IMR-90 (cell line): ENCODE data around the gene PPP1R37. TPM values are rescaled to one million over a fixed set of nuclear protein-coding genes. Genes with fewer than 3 reads are reported as not detected.

Source experiments
- ATAC-seq: fragments of 200-7000 bp; cut with Tn5 transposase; 2 replicates; pipeline ENCODE4 v1.9.1; 2020; ENCODE audit warnings: low read depth, mild to moderate bottlenecking, moderate library complexity
- BruUV-seq: library from RNA; stranded (reverse); fragments of 400-500 nt; replicated peaks from 2 replicates; lab custom pipeline; 2021; lab: Mats Ljungman, UMichigan
- CTCF ChIA-PET: fragments of 300-600 bp; formaldehyde crosslinking; extraction: SDS; loops from one replicate; lab custom pipeline; 2021; ENCODE audit warnings: antibody characterized with exemption; lab: Yijun Ruan, JAX
- POLR2A ChIA-PET: fragments of 300-600 bp; sonication (Branson Sonifier 250); formaldehyde crosslinking; loops from one replicate; lab custom pipeline; 2022; ENCODE audit warnings: antibody characterized with exemption; ENCODE audit not compliant: unreplicated experiment; lab: Charles Lee
- DNase-seq: peaks from one replicate; pipeline ENCODE4 v3.0.0; 2013
- H2AFZ ChIP-seq: replicated peaks from 2 replicates; pipeline ENCODE3; 2013; ENCODE audit warnings: low read length, mild to moderate bottlenecking; ENCODE audit not compliant: poor library complexity
- H2AK5ac ChIP-seq: 2 replicates; pipeline ENCODE4 v1.6.1; 2013; ENCODE audit warnings: low read depth, low read length, inconsistent platforms
- H2AK9ac ChIP-seq: replicated peaks from 2 replicates; pipeline ENCODE3; 2013; ENCODE audit warnings: mild to moderate bottlenecking, low read depth, low read length, moderate library complexity; ENCODE audit not compliant: poor library complexity
- H2BK120ac ChIP-seq: 2 replicates; pipeline ENCODE4 v1.6.1; 2013; ENCODE audit warnings: low read depth, low read length, inconsistent platforms
- H2BK15ac ChIP-seq: 3 replicates; pipeline ENCODE4 v1.6.1; 2013; ENCODE audit warnings: low read depth, low read length, inconsistent platforms
- H2BK20ac ChIP-seq: 2 replicates; pipeline ENCODE4 v1.6.1; 2013; ENCODE audit warnings: low read depth, mild to moderate bottlenecking, inconsistent platforms, low read length, moderate library complexity
- H2BK5ac ChIP-seq: 2 replicates; pipeline ENCODE4 v1.6.1; 2013; ENCODE audit warnings: mild to moderate bottlenecking, low read depth, low read length, inconsistent platforms; ENCODE audit not compliant: poor library complexity, severe bottlenecking
- H3K14ac ChIP-seq: replicated peaks from 2 replicates; pipeline ENCODE4 v1.6.1; 2013; ENCODE audit warnings: low read depth, low read length, inconsistent platforms
- H3K18ac ChIP-seq: 2 replicates; pipeline ENCODE4 v1.6.1; 2013; ENCODE audit warnings: low read depth, low read length, control low read depth
- H3K23ac ChIP-seq: 2 replicates; pipeline ENCODE4 v1.6.1; 2013; ENCODE audit warnings: low read depth, low read length, inconsistent platforms
- H3K27ac ChIP-seq: 2 replicates; pipeline ENCODE4 v1.5.1; 2013; ENCODE audit warnings: mild to moderate bottlenecking, control low read depth, low read length; ENCODE audit not compliant: insufficient read depth
- H3K27me3 ChIP-seq: 2 replicates; pipeline ENCODE4 v1.6.1; 2013; ENCODE audit warnings: low read length; ENCODE audit not compliant: control insufficient read depth, insufficient read depth
- H3K36me3 ChIP-seq: 2 replicates; pipeline ENCODE4 v1.6.1; 2013; ENCODE audit warnings: low read length, mixed read lengths; ENCODE audit not compliant: control insufficient read depth, insufficient read depth
- H3K4ac ChIP-seq: 2 replicates; pipeline ENCODE4 v1.6.1; 2013; ENCODE audit warnings: low read depth, low read length, inconsistent platforms
- H3K4me1 ChIP-seq: 2 replicates; pipeline ENCODE4 v1.6.1; 2013; ENCODE audit warnings: low read length, mixed read lengths; ENCODE audit not compliant: control insufficient read depth, insufficient read depth
- H3K4me2 ChIP-seq: 2 replicates; pipeline ENCODE4 v1.6.1; 2013; ENCODE audit warnings: low read depth, mild to moderate bottlenecking, control low read depth, low read length, moderate library complexity
- H3K4me3 ChIP-seq: 2 replicates; pipeline ENCODE4 v1.5.1; 2013; ENCODE audit warnings: low read depth, mild to moderate bottlenecking, control low read depth, low read length, moderate library complexity; ENCODE audit not compliant: insufficient read depth
- H3K56ac ChIP-seq: 2 replicates; pipeline ENCODE4 v1.6.1; 2013; ENCODE audit warnings: low read length, inconsistent platforms; ENCODE audit not compliant: insufficient read depth; ENCODE audit errors: extremely low read depth
- H3K79me1 ChIP-seq, 2 experiments: 2 replicates each; pipeline ENCODE4 v1.6.1; 2013; ENCODE audit warnings: low read length in 2 of 2, inconsistent platforms in 1 of 2, low read depth in 1 of 2
- H3K9ac ChIP-seq: 2 replicates; pipeline ENCODE4 v1.6.1; 2013; ENCODE audit warnings: low read depth, low read length, control low read depth
- H3K9me1 ChIP-seq: 2 replicates; pipeline ENCODE4 v1.6.1; 2013; ENCODE audit warnings: low read length, inconsistent platforms; ENCODE audit not compliant: insufficient read depth
- H3K9me3 ChIP-seq: 2 replicates; pipeline ENCODE4 v1.6.1; 2013; ENCODE audit warnings: low read length; ENCODE audit not compliant: control insufficient read depth, insufficient read depth
- H4K20me1 ChIP-seq: 2 replicates; pipeline ENCODE4 v1.6.1; 2013; ENCODE audit warnings: low read length, inconsistent platforms; ENCODE audit not compliant: insufficient read depth
- H4K5ac ChIP-seq: 2 replicates; pipeline ENCODE4 v1.6.1; 2013; ENCODE audit warnings: mild to moderate bottlenecking, low read depth, low read length, control low read depth
- H4K8ac ChIP-seq, 2 experiments: 2 replicates each; pipeline ENCODE4 v1.6.1; 2013; ENCODE audit warnings: low read depth in 2 of 2, low read length in 2 of 2, control low read depth in 1 of 2, inconsistent platforms in 1 of 2
- H4K91ac ChIP-seq: 2 replicates; pipeline ENCODE4 v1.6.1; 2013; ENCODE audit warnings: low read depth, low read length, inconsistent platforms; ENCODE audit not compliant: insufficient read depth
- BHLHE40 ChIP-seq: fragments of 150-350 bp; IDR thresholded peaks from 2 replicates; pipeline ENCODE4 v1.6.1; 2016; ENCODE audit warnings: mild to moderate bottlenecking, low read depth, low read length
- FOS ChIP-seq: fragments of 150-350 bp; IDR thresholded peaks from 2 replicates; pipeline ENCODE4 v1.6.1; 2016; ENCODE audit warnings: low read depth, low read length
- MAFK ChIP-seq: IDR thresholded peaks from 2 replicates; pipeline ENCODE4 v1.6.1; 2012; ENCODE audit warnings: low read depth, low read length, improper control_type of control experiment
- USF2 ChIP-seq: fragments of 150-350 bp; IDR thresholded peaks from 2 replicates; pipeline ENCODE4 v1.6.1; 2017; ENCODE audit warnings: mild to moderate bottlenecking, antibody characterized with exemption, low read length, low read depth
- WGBS, 2 experiments: methylation state at CpG; one replicate each; pipeline versions ENCODE4 v1.1.5 to v1.1.7; 2013; ENCODE audit warnings: missing lambda C conversion rate in 2 of 2; ENCODE audit not compliant: insufficient read length in 1 of 2; ENCODE audit errors: extremely low coverage in 2 of 2; 5-methylcytosine and 5-hydroxymethylcytosine counted together
- dilution Hi-C: fragments of 300-500 bp; cut with HindIII; formaldehyde crosslinking; loops from one replicate; pipeline ENCODE4 v1.14.3; 2018; ENCODE audit warnings: low sequenced_read_pairs; ENCODE audit not compliant: unreplicated experiment
- in situ Hi-C: fragments of 300-500 bp; cut with MboI; formaldehyde crosslinking; loops from 3 replicates; pipeline ENCODE4 v1.14.3; 2019; ENCODE audit warnings: low sequenced_read_pairs, inconsistent platforms, mixed read lengths
- intact Hi-C: fragments of 100-400 bp; cut with micrococcal nuclease; formaldehyde crosslinking; loops from 2 replicates; pipeline ENCODE4 v1.10.0; 2022
- polyA plus RNA-seq, 3 experiments: library from polyadenylated mRNA; depleted of rRNA; stranded (reverse); fragments of >200 nt; gene quantifications; 2 replicates each; pipeline ENCODE4 v1.2.3, GENCODE V29; 2012; ENCODE audit warnings: low replicate concordance in 1 of 3
- total RNA-seq: library from RNA; depleted of rRNA; stranded (reverse); fragments of >200 nt; gene quantifications from 2 replicates; pipeline ENCODE4 v1.2.3, GENCODE V29; 2012

PPP1R37 gene
- total and polyA plus RNA-seq, 2 of the 4 experiments (the other 2 are of a cell fraction), result 13.1 to 18.5 TPM

GRCh38 chr19:45119582-45119981 lies 26.6 kb downstream of the PPP1R37 start:
- H3K4me1 ChIP-seq, result no peaks in the 10 kb centered on the region; the same call in 1 of the 2 replicates
- H3K4ac ChIP-seq, result no peak overlapping the region
- H2AK9ac ChIP-seq, result no peak overlapping the region
- H3K27me3 ChIP-seq, result no peaks in the 10 kb centered on the region
- dilution Hi-C loops, result no loop called here
- H2BK120ac ChIP-seq, result no peak overlapping the region
- H3K56ac ChIP-seq, result no peak overlapping the region
- H4K5ac ChIP-seq, result no peak overlapping the region
- H2AK5ac ChIP-seq, result no peak overlapping the region
- no peak overlapping the region for H3K18ac ChIP-seq
- CTCF ChIA-PET, result no interaction called here
- H3K9ac ChIP-seq, result no peak overlapping the region
- no peak overlapping the region for H3K27ac ChIP-seq
- ATAC-seq (no peak), DNase-seq (no peak)
- no peak overlapping the region for H2BK15ac ChIP-seq
- H4K91ac ChIP-seq, result no peak overlapping the region
- no peaks in the 10 kb centered on the region for H3K9me3 ChIP-seq
- POLR2A ChIA-PET, result no interaction called here
- H3K79me1 ChIP-seq, result peaks cover 38 to 92% of the 10 kb centered on the region in 2 experiments
- peaks cover 2% of the 10 kb centered on the region; the same call in 1 of the 2 replicates for H3K36me3 ChIP-seq
- H2AFZ ChIP-seq, result no peak overlapping the region
- TF ChIP-seq BHLHE40 (no peak), FOS (no peak), MAFK (no peak), USF2 (no peak)
- in situ Hi-C loops, result no loop called here
- no peak overlapping the region for H4K8ac ChIP-seq
- no peak overlapping the region for H3K4me3 ChIP-seq
- no TSS peak for BruUV-seq
- no peak overlapping the region for H3K14ac ChIP-seq
- intact Hi-C loops, result no loop called here
- no peak overlapping the region for H2BK20ac ChIP-seq
- no CpG with 5 or more reads among the region's 6 CpGs for WGBS, 2 experiments
- no peak overlapping the region for H3K4me2 ChIP-seq
- H3K9me1 ChIP-seq, result peaks cover 18% of the 10 kb centered on the region
- H2BK5ac ChIP-seq, result no peak overlapping the region
- peaks cover 88% of the 10 kb centered on the region for H4K20me1 ChIP-seq
- H3K23ac ChIP-seq, result no peak overlapping the region
